A673 (cell line): Measurements from ENCODE around the gene GRID1. TPM values are rescaled to one million over a fixed set of nuclear protein-coding genes. Genes with fewer than 3 reads are reported as not detected.

ENCODE experiments used
- BruUV-seq: library from RNA; stranded (reverse); fragments of 400-500 nt; replicated peaks from 2 replicates; lab custom pipeline; 2021; lab: Mats Ljungman, UMichigan
- CTCF ChIA-PET: fragments of 300-600 bp; sonication (Branson Sonifier 250); formaldehyde crosslinking; loops from one replicate; lab custom pipeline; 2022; ENCODE audit warnings: antibody characterized with exemption; lab: Charles Lee
- POLR2A ChIA-PET: fragments of 300-600 bp; sonication (Branson Sonifier 250); formaldehyde crosslinking; loops from one replicate; lab custom pipeline; 2022; ENCODE audit warnings: antibody characterized with exemption; ENCODE audit not compliant: low non-redundant PET; lab: Charles Lee
- DNase-seq: peaks from one replicate; pipeline ENCODE4 v3.0.0-alpha.2; 2015; ENCODE audit warnings: low spot score
- H3K27ac ChIP-seq: fragments of 200-600 bp; sonication (generic); 2 replicates; pipeline ENCODE4 v1.5.1; 2016; ENCODE audit warnings: mixed run types, low read depth, mild to moderate bottlenecking, mixed read lengths, antibody characterized with exemption, low read length; ENCODE audit not compliant: poor library complexity, severe bottlenecking
- H3K27me3 ChIP-seq: fragments of 200-600 bp; sonication (generic); replicated peaks from 2 replicates; pipeline ENCODE4 v1.6.1; 2017; ENCODE audit warnings: mixed run types, low read depth, mild to moderate bottlenecking, mixed read lengths, antibody characterized with exemption, low read length; ENCODE audit not compliant: insufficient read depth, poor library complexity
- H3K36me3 ChIP-seq: fragments of 200-600 bp; sonication (generic); 2 replicates; pipeline ENCODE4 v1.6.1; 2016; ENCODE audit warnings: mixed run types, mild to moderate bottlenecking, mixed read lengths, antibody characterized with exemption, low read length; ENCODE audit not compliant: insufficient read depth, poor library complexity, severe bottlenecking
- H3K4me1 ChIP-seq: fragments of 200-600 bp; sonication (generic); 2 replicates; pipeline ENCODE4 v1.6.1; 2017; ENCODE audit warnings: mixed run types, mild to moderate bottlenecking, mixed read lengths, antibody characterized with exemption, low read length; ENCODE audit not compliant: insufficient read depth, poor library complexity, severe bottlenecking
- H3K4me3 ChIP-seq: fragments of 200-600 bp; sonication (generic); 2 replicates; pipeline ENCODE4 v1.5.1; 2016; ENCODE audit warnings: low read depth, mixed run types, mild to moderate bottlenecking, mixed read lengths, low read length; ENCODE audit not compliant: poor library complexity, severe bottlenecking
- H3K9me3 ChIP-seq: fragments of 200-600 bp; sonication (generic); 2 replicates; pipeline ENCODE4 v1.6.1; 2016; ENCODE audit warnings: mixed run types, low read depth, mild to moderate bottlenecking, mixed read lengths, antibody characterized with exemption, low read length; ENCODE audit not compliant: poor library complexity, severe bottlenecking
- CTCF ChIP-seq: fragments of 300-800, 200-600 bp; sonication (generic); conservative IDR thresholded peaks from 2 replicates; pipeline ENCODE4 v1.5.1; 2017; ENCODE audit warnings: low read depth, mild to moderate bottlenecking, antibody characterized with exemption, low read length, moderate library complexity, mixed read lengths
- EZH2 ChIP-seq: fragments of 200-600 bp; sonication (generic); IDR thresholded peaks from 2 replicates; pipeline ENCODE4 v1.6.1; 2017; ENCODE audit warnings: borderline replicate concordance, low read depth, mild to moderate bottlenecking, mixed read lengths, antibody characterized with exemption, low read length; ENCODE audit not compliant: poor library complexity, severe bottlenecking
- intact Hi-C: fragments of 100-400 bp; cut with micrococcal nuclease; formaldehyde crosslinking; loops from one replicate; pipeline ENCODE4 v1.10.0; 2022; ENCODE audit not compliant: unreplicated experiment
- total RNA-seq: library from RNA; stranded (reverse); gene quantifications from 2 replicates; pipeline ENCODE4 v1.2.3, GENCODE V29; 2021

Gene GRID1
- total RNA-seq, 1 experiment from 2014 or later = not detected

- no peak overlapping the region for H3K4me3 ChIP-seq
- intact Hi-C loops = no loop called here
- H3K4me1 ChIP-seq = no peaks in the 10 kb centered on the region
- no peaks in the 10 kb centered on the region for H3K27me3 ChIP-seq
- no peak for DNase-seq
- H3K9me3 ChIP-seq = no peaks in the 10 kb centered on the region
- H3K36me3 ChIP-seq = no peaks in the 10 kb centered on the region
- no peak overlapping the region for H3K27ac ChIP-seq
- TF ChIP-seq CTCF (no peak), EZH2 (no peak)
- CTCF ChIA-PET = no interaction called here
- POLR2A ChIA-PET = no interaction called here
- no TSS peak for BruUV-seq
These were observed 46.9 kb downstream of the GRID1 start for GRCh38 chr10:86319676-86320075.

- ChIA-PET POLR2A (no interaction called here), CTCF (no interaction called here)
- intact Hi-C loops = no loop called here
- no peaks in the 10 kb centered on the region for H3K9me3 ChIP-seq
- H3K27ac ChIP-seq = no peak overlapping the region
- no peaks in the 10 kb centered on the region for H3K27me3 ChIP-seq
- no peak for DNase-seq
- H3K36me3 ChIP-seq = no peaks in the 10 kb centered on the region
- TF ChIP-seq CTCF = no peak
- TF ChIP-seq EZH2 = no peak
- BruUV-seq = no TSS peak
- H3K4me1 ChIP-seq = peaks cover 4% of the 10 kb centered on the region
- H3K4me3 ChIP-seq = no peak overlapping the region
These were observed 48.5 kb downstream of the GRID1 start for GRCh38 chr10:86317949-86318725.

- Histone ChIP-seq H3K27ac (no peak overlapping the region), H3K4me1 (peaks cover 4% of the 10 kb centered on the region), H3K36me3 (no peaks in the 10 kb centered on the region), H3K4me3 (no peak overlapping the region), H3K27me3 (no peaks in the 10 kb centered on the region), H3K9me3 (no peaks in the 10 kb centered on the region)
- intact Hi-C loops = no loop called here
- CTCF ChIA-PET = no interaction called here
- DNase-seq = no peak
- TF ChIP-seq EZH2 (no peak), CTCF (no peak)
- POLR2A ChIA-PET = no interaction called here
- BruUV-seq = no TSS peak
These were observed 49.6 kb downstream of the GRID1 start for GRCh38 chr10:86316990-86317389.
